Loucy (cell line): ENCODE data around the gene ACADSB.
A peak's percentile ranks its signal among the peaks of the same experiment; 100 is the strongest.

Experiments used
- H2AFZ ChIP-seq: fragments of 200-600 bp; sonication (generic); 2 replicates; pipeline ENCODE4 v1.6.0; 2016; ENCODE audit warnings: antibody characterized with exemption, mild to moderate bottlenecking, low read length, moderate library complexity
- H3F3A ChIP-seq: fragments of 200-600 bp; 2 replicates; pipeline ENCODE4 v1.6.0; 2016; ENCODE audit warnings: antibody characterized with exemption, low read depth, mild to moderate bottlenecking
- H3K27me3 ChIP-seq: fragments of 200-600 bp; sonication (generic); 2 replicates; pipeline ENCODE4 v1.6.1; 2014; ENCODE audit warnings: low read length, mild to moderate bottlenecking; ENCODE audit not compliant: insufficient read depth, poor library complexity, severe bottlenecking
- H3K36me3 ChIP-seq: fragments of 200-600 bp; sonication (generic); 2 replicates; pipeline ENCODE4 v1.6.1; 2016; ENCODE audit warnings: low read length; ENCODE audit not compliant: insufficient read depth
- H3K4me1 ChIP-seq: fragments of 200-600 bp; sonication (generic); 2 replicates; pipeline ENCODE4 v1.5.1; 2014; ENCODE audit warnings: low read length, mild to moderate bottlenecking; ENCODE audit not compliant: insufficient read depth, poor library complexity, severe bottlenecking
- H3K4me2 ChIP-seq: fragments of 200-600 bp; sonication (generic); 2 replicates; pipeline ENCODE4 v1.6.0; 2014; ENCODE audit warnings: antibody characterized with exemption, low read length, low read depth, mild to moderate bottlenecking; ENCODE audit not compliant: poor library complexity, severe bottlenecking
- H3K4me3 ChIP-seq: fragments of 200-600 bp; sonication (generic); 2 replicates; pipeline ENCODE4 v1.5.1; 2014; ENCODE audit warnings: low read length, mild to moderate bottlenecking, mixed read lengths; ENCODE audit not compliant: poor library complexity, severe bottlenecking
- H3K79me2 ChIP-seq: fragments of 200-600 bp; sonication (generic); 2 replicates; pipeline ENCODE4 v1.6.1; 2014; ENCODE audit warnings: low read length; ENCODE audit not compliant: insufficient read depth
- H3K9ac ChIP-seq: fragments of 200-600 bp; sonication (generic); 2 replicates; pipeline ENCODE4 v1.6.0; 2014; ENCODE audit warnings: mild to moderate bottlenecking, low read depth, low read length, moderate library complexity; ENCODE audit not compliant: poor library complexity, severe bottlenecking
- H3K9me2 ChIP-seq: fragments of 200-600 bp; sonication (generic); replicated peaks from 2 replicates; pipeline ENCODE4 v1.6.1; 2016; ENCODE audit warnings: low read depth, low read length, mixed read lengths
- H3K9me3 ChIP-seq: fragments of 200-600 bp; sonication (generic); 2 replicates; pipeline ENCODE4 v1.6.1; 2014; ENCODE audit warnings: mild to moderate bottlenecking, antibody characterized with exemption, low read length, low read depth; ENCODE audit not compliant: insufficient read depth
- H4K20me1 ChIP-seq: fragments of 200-600 bp; sonication (generic); 2 replicates; pipeline ENCODE4 v1.6.0; 2014; ENCODE audit warnings: antibody characterized with exemption, low read length, mild to moderate bottlenecking; ENCODE audit not compliant: insufficient read depth, poor library complexity, severe bottlenecking
- EZH2phosphoT487 ChIP-seq: fragments of 200-600 bp; IDR thresholded peaks from 2 replicates; pipeline ENCODE4 v1.6.1; 2018; ENCODE audit warnings: antibody characterized with exemption, mild to moderate bottlenecking, moderate library complexity, borderline replicate concordance
- TF ChIP-seq, protein P1 (sequence below): fragments of 200-600 bp; sonication (generic); conservative IDR thresholded peaks from 2 replicates; pipeline ENCODE4 v1.5.1; 2014; ENCODE audit warnings: mild to moderate bottlenecking, antibody characterized with exemption, low read length

ACADSB gene

DNA sequence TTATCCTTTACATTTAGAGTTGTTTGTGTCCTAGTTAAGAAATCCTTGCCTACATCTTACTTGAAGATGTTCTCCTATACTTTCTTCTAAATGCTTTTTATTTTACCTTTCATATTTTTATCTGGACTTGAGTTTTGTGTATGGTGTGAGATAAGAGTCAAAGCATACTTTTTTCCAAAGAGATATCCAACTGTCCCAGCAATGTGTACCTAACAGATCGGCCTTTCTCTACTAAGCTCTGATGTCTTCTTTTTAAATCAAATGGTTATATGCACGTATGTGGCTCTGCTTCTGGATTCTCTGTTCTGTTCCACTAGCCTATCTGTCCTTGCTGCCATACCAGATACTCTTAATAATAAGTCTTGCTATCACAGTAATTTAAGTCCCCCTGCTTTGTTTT, 7.4 kb upstream of the ACADSB start:
- peaks cover 22% of the 10 kb centered on the region for H4K20me1 ChIP-seq
- H3K4me2 ChIP-seq = no peak overlapping the region
- peaks cover 18% of the 10 kb centered on the region for H3K4me1 ChIP-seq
- no peak overlapping the region for H3K9ac ChIP-seq
- TF ChIP-seq, protein P1, sequence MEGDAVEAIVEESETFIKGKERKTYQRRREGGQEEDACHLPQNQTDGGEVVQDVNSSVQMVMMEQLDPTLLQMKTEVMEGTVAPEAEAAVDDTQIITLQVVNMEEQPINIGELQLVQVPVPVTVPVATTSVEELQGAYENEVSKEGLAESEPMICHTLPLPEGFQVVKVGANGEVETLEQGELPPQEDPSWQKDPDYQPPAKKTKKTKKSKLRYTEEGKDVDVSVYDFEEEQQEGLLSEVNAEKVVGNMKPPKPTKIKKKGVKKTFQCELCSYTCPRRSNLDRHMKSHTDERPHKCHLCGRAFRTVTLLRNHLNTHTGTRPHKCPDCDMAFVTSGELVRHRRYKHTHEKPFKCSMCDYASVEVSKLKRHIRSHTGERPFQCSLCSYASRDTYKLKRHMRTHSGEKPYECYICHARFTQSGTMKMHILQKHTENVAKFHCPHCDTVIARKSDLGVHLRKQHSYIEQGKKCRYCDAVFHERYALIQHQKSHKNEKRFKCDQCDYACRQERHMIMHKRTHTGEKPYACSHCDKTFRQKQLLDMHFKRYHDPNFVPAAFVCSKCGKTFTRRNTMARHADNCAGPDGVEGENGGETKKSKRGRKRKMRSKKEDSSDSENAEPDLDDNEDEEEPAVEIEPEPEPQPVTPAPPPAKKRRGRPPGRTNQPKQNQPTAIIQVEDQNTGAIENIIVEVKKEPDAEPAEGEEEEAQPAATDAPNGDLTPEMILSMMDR = no peak
- TF ChIP-seq EZH2phosphoT487 = no peak
- H3K79me2 ChIP-seq = peaks cover 49% of the 10 kb centered on the region
- no peak overlapping the region for H2AFZ ChIP-seq
- no peaks in the 10 kb centered on the region for H3K27me3 ChIP-seq
- H3K4me3 ChIP-seq = no peak overlapping the region
- no peaks in the 10 kb centered on the region for H3K9me3 ChIP-seq
- no peaks in the 10 kb centered on the region for H3F3A ChIP-seq
- no peaks in the 10 kb centered on the region for H3K9me2 ChIP-seq
- H3K36me3 ChIP-seq = peaks cover 11% of the 10 kb centered on the region; the same call in 1 of the 2 replicates

DNA sequence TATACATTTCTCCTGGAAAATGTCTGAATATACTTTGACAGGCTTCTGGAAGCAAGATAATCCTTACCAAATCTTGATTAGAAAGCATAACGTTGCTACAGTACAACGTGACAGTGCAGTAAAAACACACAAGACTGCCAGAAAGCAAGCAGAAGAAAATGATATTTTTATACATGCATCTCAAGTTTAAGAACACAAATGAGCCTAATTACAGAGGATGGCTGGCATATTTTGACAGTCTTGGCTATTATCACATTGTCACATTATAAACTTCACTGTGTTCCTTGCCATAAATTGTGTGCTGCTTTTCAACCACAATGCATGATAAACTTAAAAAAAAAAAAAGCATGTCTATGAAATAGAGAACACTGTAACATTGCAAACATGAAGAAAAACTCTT, 4.5 kb upstream of the ACADSB start:
- Histone ChIP-seq H3K9ac (no peak overlapping the region), H3K9me3 (no peaks in the 10 kb centered on the region), H3K27me3 (no peaks in the 10 kb centered on the region), H4K20me1 (peaks cover 34% of the 10 kb centered on the region), H3K4me3 (peak overlapping the region; percentile 83), H3K36me3 (no peaks in the 10 kb centered on the region), H3F3A (no peaks in the 10 kb centered on the region), H2AFZ (no peak overlapping the region), H3K79me2 (peaks cover 73% of the 10 kb centered on the region), H3K4me2 (peak overlapping the region; percentile 21), H3K9me2 (no peaks in the 10 kb centered on the region), H3K4me1 (peaks cover 34% of the 10 kb centered on the region)
- TF ChIP-seq, protein P1 = no peak
- no peak for TF ChIP-seq EZH2phosphoT487

- no peaks in the 10 kb centered on the region for H3K27me3 ChIP-seq
- no peaks in the 10 kb centered on the region for H3K9me3 ChIP-seq
- no peaks in the 10 kb centered on the region for H3F3A ChIP-seq
- peak overlapping the region; percentile 83 for H3K4me3 ChIP-seq
- H3K9me2 ChIP-seq = no peaks in the 10 kb centered on the region
- H2AFZ ChIP-seq = peak overlapping the region; percentile 93
- peaks cover 61% of the 10 kb centered on the region for H3K79me2 ChIP-seq
- H3K4me1 ChIP-seq = peaks cover 43% of the 10 kb centered on the region
- H3K9ac ChIP-seq = peak overlapping the region; percentile 78
- H4K20me1 ChIP-seq = peaks cover 34% of the 10 kb centered on the region
- H3K4me2 ChIP-seq = peak overlapping the region; percentile 85
- H3K36me3 ChIP-seq = no peaks in the 10 kb centered on the region
- no peak for TF ChIP-seq EZH2phosphoT487
- TF ChIP-seq, protein P1 = no peak
These were observed 1.1 kb upstream of the ACADSB start for GRCh38 chr10:123007558-123008354.
